K562 (cell line): ENCODE data around the gene MPZL1. TPM values are rescaled to one million over a fixed set of nuclear protein-coding genes. Genes with fewer than 3 reads are reported as not detected.

Experiments used
- ATAC-seq: fragments of 200-7000 bp; cut with Tn5 transposase; 3 replicates; pipeline ENCODE4 v1.9.1; 2020; ENCODE audit warnings: moderate library complexity
- BruUV-seq: library from RNA; stranded (reverse); fragments of 400-500 nt; replicated peaks from 2 replicates; lab custom pipeline; 2021; lab: Mats Ljungman, UMichigan
- CTCF ChIA-PET: fragments of 300-600 bp; formaldehyde crosslinking; extraction: SDS; loops from one replicate; lab custom pipeline; 2021; ENCODE audit warnings: low intra/inter-chr PET ratio; lab: Yijun Ruan, JAX
- POLR2A ChIA-PET: fragments of 300-600, 350-650 bp; sonication (Branson Sonifier 250); formaldehyde crosslinking; extraction: SDS; loops from one replicate; lab custom pipeline; 2021; ENCODE audit warnings: antibody characterized with exemption, inconsistent platforms; lab: Yijun Ruan, JAX
- DNase-seq, 4 experiments: peaks; one replicate each; pipeline versions ENCODE4 v3.0.0 to v3.0.0-alpha.2; 2011 to 2018; ENCODE audit warnings: low spot score in 3 of 4, mixed read lengths in 3 of 4; ENCODE audit errors: extremely low read depth in 1 of 4
- FAIRE-seq: peaks from 2 replicates; lab custom pipeline; 2011; peaks lifted over from hg19 to GRCh38; lab: Jason Lieb, UNC
- H2AFZ ChIP-seq: 2 replicates; pipeline ENCODE4 v1.6.0; 2011; ENCODE audit warnings: low read depth, low read length, control low read depth, inconsistent platforms
- H3K27ac ChIP-seq: fragments of 200-600 bp; 3 replicates; pipeline ENCODE4 v1.8.0; 2011; ENCODE audit warnings: low read depth, mild to moderate bottlenecking, control low read depth, inconsistent platforms, low read length, moderate library complexity, mixed read lengths; ENCODE audit errors: extremely low read depth
- H3K27me3 ChIP-seq, 2 experiments: fragments of 300-600 bp in 1 of 2; 2 replicates in 1 of 2; 3 replicates in 1 of 2; pipeline versions ENCODE4 v1.6.0 to v1.8.0; 2011; ENCODE audit warnings: inconsistent platforms in 2 of 2, low read length in 2 of 2, mild to moderate bottlenecking in 1 of 2, mixed read lengths in 1 of 2, moderate library complexity in 1 of 2; ENCODE audit not compliant: control insufficient read depth in 2 of 2, insufficient read depth in 2 of 2
- H3K36me3 ChIP-seq: fragments of 300-600 bp; 3 replicates; pipeline ENCODE4 v1.8.0; 2011; ENCODE audit warnings: mild to moderate bottlenecking, low read length, inconsistent platforms; ENCODE audit not compliant: control insufficient read depth, insufficient read depth
- H3K4me1 ChIP-seq, 2 experiments: fragments of 200-600 bp in 1 of 2; replicated peaks in 1 of 2; 2 replicates in 1 of 2; 3 replicates in 1 of 2; pipeline versions ENCODE4 v1.5.1 to v1.8.0; 2011; ENCODE audit warnings: inconsistent platforms in 2 of 2, low read length in 2 of 2, mild to moderate bottlenecking in 1 of 2, mixed read lengths in 1 of 2, moderate library complexity in 1 of 2; ENCODE audit not compliant: control insufficient read depth in 2 of 2, insufficient read depth in 2 of 2
- H3K4me2 ChIP-seq: 2 replicates; pipeline ENCODE4 v1.6.1; 2011; ENCODE audit warnings: low read length, control low read depth, inconsistent platforms, mixed read lengths; ENCODE audit not compliant: insufficient read depth
- H3K4me3 ChIP-seq: fragments of 200-600 bp; sonication (generic), shearing (Covaris generic); 2 replicates; pipeline ENCODE4 v1.5.1; 2016; ENCODE audit warnings: control low read depth, inconsistent platforms
- H3K79me2 ChIP-seq: fragments of 200-600 bp; 3 replicates; pipeline ENCODE4 v1.8.0; 2011; ENCODE audit warnings: low read length, inconsistent platforms; ENCODE audit not compliant: control insufficient read depth, insufficient read depth
- H3K9ac ChIP-seq, 2 experiments: 2 replicates each; pipeline versions ENCODE4 v1.6.0 to v1.6.1; 2011; ENCODE audit warnings: low read depth in 2 of 2, low read length in 2 of 2, control low read depth in 1 of 2, inconsistent platforms in 1 of 2, mild to moderate bottlenecking in 1 of 2, mixed read lengths in 1 of 2; ENCODE audit not compliant: insufficient read depth in 1 of 2
- H3K9me1 ChIP-seq: one replicate; pipeline ENCODE4 v1.6.0; 2011; ENCODE audit warnings: inconsistent platforms, mild to moderate bottlenecking, low read length, moderate library complexity; ENCODE audit not compliant: control insufficient read depth, insufficient read depth
- H3K9me3 ChIP-seq: replicated peaks from 2 replicates; pipeline ENCODE4 v1.5.1; 2011; ENCODE audit warnings: low read depth, low read length, inconsistent platforms; ENCODE audit not compliant: control insufficient read depth, insufficient read depth
- H4K20me1 ChIP-seq: replicated peaks from 2 replicates; pipeline ENCODE4 v1.6.1; 2011; ENCODE audit warnings: low read length, inconsistent platforms, mixed read lengths; ENCODE audit not compliant: control insufficient read depth, insufficient read depth
- ATF2 ChIP-seq: sonication (generic); formaldehyde crosslinking; IDR thresholded peaks from 2 replicates; pipeline ENCODE4 v1.8.1; 2022; ENCODE audit warnings: missing genetic modification reagents
- HCFC1 ChIP-seq: IDR thresholded peaks from 2 replicates; pipeline ENCODE4 v1.6.1; 2012; ENCODE audit warnings: low read depth, low read length, improper control_type of control experiment
- IFI16 ChIP-seq: fragments of 250-450 bp; sonication (Bioruptor Pico); IDR thresholded peaks from 2 replicates; pipeline ENCODE4 v2.1.2; 2022; ENCODE audit warnings: mild to moderate bottlenecking, inconsistent platforms
- ILK ChIP-seq: fragments of 450-650 bp; IDR thresholded peaks from 2 replicates; pipeline ENCODE4 v1.6.1; 2016; ENCODE audit warnings: missing genetic modification characterization, low read depth, mild to moderate bottlenecking, missing compliant biosample characterization, moderate library complexity, borderline replicate concordance
- NFXL1 ChIP-seq: fragments of 450-650 bp; formaldehyde crosslinking; IDR thresholded peaks from 2 replicates; pipeline ENCODE4 v1.4.0; 2021; ENCODE audit warnings: mild to moderate bottlenecking
- TGIF2 ChIP-seq: sonication (generic); formaldehyde crosslinking; IDR thresholded peaks from 2 replicates; pipeline ENCODE4 v1.8.1; 2022; ENCODE audit warnings: mild to moderate bottlenecking, missing genetic modification reagents, moderate library complexity
- YY1 ChIP-seq, 3 experiments: IDR thresholded peaks; 2 replicates each; pipeline ENCODE4 v1.6.1; 2011; ENCODE audit warnings: low read length in 2 of 3, mild to moderate bottlenecking in 2 of 3, moderate library complexity in 2 of 3, borderline replicate concordance in 1 of 3, control low read depth in 1 of 3, low read depth in 1 of 3; ENCODE audit not compliant: insufficient read depth in 3 of 3, insufficient replicate concordance in 2 of 3, control insufficient read depth in 1 of 3, insufficient read length in 1 of 3; ENCODE audit errors: extremely low read depth in 1 of 3
- ZNF511 ChIP-seq: sonication (generic); formaldehyde crosslinking; IDR thresholded peaks from 2 replicates; pipeline ENCODE4 v1.8.0; 2022; ENCODE audit warnings: mild to moderate bottlenecking, missing genetic modification reagents
- WGBS: fragments of 100-300 bp; shearing (Covaris generic); methylation state at CpG from one replicate; pipeline ENCODE4 v1.1.6; 2016; ENCODE audit warnings: low coverage, mixed read lengths; ENCODE audit not compliant: insufficient coverage; ENCODE audit errors: missing lambda C conversion rate; 5-methylcytosine and 5-hydroxymethylcytosine counted together
- in situ Hi-C: fragments of 300-500 bp; cut with MboI; formaldehyde crosslinking; loops from 4 replicates; pipeline ENCODE4 v1.15.0; 2018; ENCODE audit warnings: inconsistent platforms, mixed read lengths
- intact Hi-C: fragments of 100-400 bp; cut with micrococcal nuclease; formaldehyde crosslinking; loops from 2 replicates; pipeline ENCODE4 v1.14.2; 2022
- polyA plus RNA-seq, 8 experiments: library from polyadenylated mRNA; depleted of rRNA in 4 of 8; stranded (reverse) in 5 of 8; unstranded in 3 of 8; fragments of >200 nt; fragmentation: Nextera tagmentation in 2 of 8; fragmentation: Illumina TruSeq in 1 of 8; extraction: Ambion mirVana in 2 of 8; extraction: Trizol in 1 of 8; gene quantifications; 2 replicates each; pipeline versions ENCODE4 v1.2.1 to v1.2.3, GENCODE V29; 2011 to 2014; ENCODE audit warnings: inconsistent platforms in 1 of 8, missing spikeins in 1 of 8
- total RNA-seq, 7 experiments: library from RNA; depleted of rRNA in 6 of 7; stranded (reverse); fragments of >200 nt in 6 of 7; fragmentation: Illumina TruSeq in 2 of 7; extraction: Trizol in 2 of 7; gene quantifications; 2 replicates each; pipeline versions ENCODE4 v1.2.1 to v1.2.3, GENCODE V29; 2011 to 2021; ENCODE audit warnings: low replicate concordance in 1 of 7
- TF ChIP-seq, protein P1 (sequence below): fragments of 450-650 bp; IDR thresholded peaks from 2 replicates; pipeline ENCODE4 v1.6.1; 2017; ENCODE audit warnings: mild to moderate bottlenecking, moderate library complexity

Gene MPZL1
- total and polyA plus RNA-seq, 9 of the 15 experiments (the other 6 are each of a cell fraction or from before 2014, with no cell fraction given), result 14.5 to 153 (median 66.5) TPM

- Histone ChIP-seq H3K4me2 (no peak overlapping the region), H3K36me3 (peaks cover 47% of the 10 kb centered on the region), H2AFZ (no peak overlapping the region), H3K4me1 (no peaks in the 10 kb centered on the region), H3K79me2 (no peaks in the 10 kb centered on the region), H3K9ac (no peak overlapping the region), H3K4me3 (no peak overlapping the region), H3K27ac (no peak overlapping the region), H3K9me3 (no peaks in the 10 kb centered on the region), H3K27me3 (no peaks in the 10 kb centered on the region), H3K9me1 (no peaks in the 10 kb centered on the region), H4K20me1 (no peaks in the 10 kb centered on the region)
- BruUV-seq, result no TSS peak
- ChIA-PET POLR2A (interaction anchor here (0.6 to 1.2 kb wide), 3 partner anchors 64 to 213 kb away, joined by 3 read pairs; no protein-coding TSS in a partner anchor), CTCF (no interaction called here)
- intact Hi-C loops (no loop called here), in situ Hi-C loops (no loop called here)
- no peak for TF ChIP-seq ILK (tag)
- TF ChIP-seq, protein P1, sequence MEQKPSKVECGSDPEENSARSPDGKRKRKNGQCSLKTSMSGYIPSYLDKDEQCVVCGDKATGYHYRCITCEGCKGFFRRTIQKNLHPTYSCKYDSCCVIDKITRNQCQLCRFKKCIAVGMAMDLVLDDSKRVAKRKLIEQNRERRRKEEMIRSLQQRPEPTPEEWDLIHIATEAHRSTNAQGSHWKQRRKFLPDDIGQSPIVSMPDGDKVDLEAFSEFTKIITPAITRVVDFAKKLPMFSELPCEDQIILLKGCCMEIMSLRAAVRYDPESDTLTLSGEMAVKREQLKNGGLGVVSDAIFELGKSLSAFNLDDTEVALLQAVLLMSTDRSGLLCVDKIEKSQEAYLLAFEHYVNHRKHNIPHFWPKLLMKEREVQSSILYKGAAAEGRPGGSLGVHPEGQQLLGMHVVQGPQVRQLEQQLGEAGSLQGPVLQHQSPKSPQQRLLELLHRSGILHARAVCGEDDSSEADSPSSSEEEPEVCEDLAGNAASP, result no peak
- FAIRE-seq (no peak), ATAC-seq (no peak), DNase-seq (no peak)
- WGBS, result 20% methylated on average over 1 of the region's 1 CpG
These were observed 20.3 kb upstream of the MPZL1 start for GRCh38 chr1:167701510-167701909.

- ChIA-PET CTCF (no interaction called here), POLR2A (interaction anchor here (4.0 to 4.1 kb wide), 2 partner anchors 9 to 10 kb away, joined by 14 to 25 read pairs; no protein-coding TSS in a partner anchor)
- Histone ChIP-seq H3K4me2 (no peak overlapping the region), H3K79me2 (no peaks in the 10 kb centered on the region), H3K27me3 (no peaks in the 10 kb centered on the region), H3K4me1 (no peaks in the 10 kb centered on the region), H3K27ac (no peak overlapping the region), H3K9me3 (no peaks in the 10 kb centered on the region), H3K36me3 (peaks cover 27% of the 10 kb centered on the region), H3K9ac (peak overlapping the region in 1 of 2 experiments; percentile 4; a peak in 1 of 4 replicates), H4K20me1 (no peaks in the 10 kb centered on the region), H3K9me1 (no peaks in the 10 kb centered on the region), H3K4me3 (no peak overlapping the region), H2AFZ (no peak overlapping the region)
- WGBS, result 69% methylated on average over 1 of the region's 1 CpG
- FAIRE-seq (no peak), DNase-seq (no peak), ATAC-seq (no peak)
- BruUV-seq, result no TSS peak
- intact Hi-C loops, result no loop called here
- in situ Hi-C loops, result no loop called here
- TF ChIP-seq ATF2 (CRISPR knock-in tag) (no peak), IFI16 (no peak), YY1 (IDR thresholded peaks at IDR 0.05; ENCODE audit: borderline replicate concordance in 1 of 3, control insufficient read depth in 1 of 3, extremely low read depth in 1 of 3, insufficient read depth in 3 of 3, insufficient read length in 1 of 3, insufficient replicate concordance in 2 of 3, low read depth in 1 of 3, low read length in 2 of 3) (no peak), NFXL1 (CRISPR knock-in tag) (no peak), HCFC1 (no peak), ZNF511 (CRISPR knock-in tag) (no peak), TGIF2 (no peak)
These were observed 18.2 kb upstream of the MPZL1 start for GRCh38 chr1:167703557-167703956.
